Glomerular visceral epithelial cell (primary cell): Measurements from ENCODE around the gene DDR2.
"Not testable (repeated sequence)": the region's sequence is repeated elsewhere in the genome, so short reads cannot be mapped to it uniquely, and the experiment has no call there.

ENCODE experiments used
- DNase-seq: peaks from one replicate; pipeline ENCODE4 v3.0.0-alpha.2; 2016; ENCODE audit errors: extremely low spot score

Gene DDR2

DNA sequence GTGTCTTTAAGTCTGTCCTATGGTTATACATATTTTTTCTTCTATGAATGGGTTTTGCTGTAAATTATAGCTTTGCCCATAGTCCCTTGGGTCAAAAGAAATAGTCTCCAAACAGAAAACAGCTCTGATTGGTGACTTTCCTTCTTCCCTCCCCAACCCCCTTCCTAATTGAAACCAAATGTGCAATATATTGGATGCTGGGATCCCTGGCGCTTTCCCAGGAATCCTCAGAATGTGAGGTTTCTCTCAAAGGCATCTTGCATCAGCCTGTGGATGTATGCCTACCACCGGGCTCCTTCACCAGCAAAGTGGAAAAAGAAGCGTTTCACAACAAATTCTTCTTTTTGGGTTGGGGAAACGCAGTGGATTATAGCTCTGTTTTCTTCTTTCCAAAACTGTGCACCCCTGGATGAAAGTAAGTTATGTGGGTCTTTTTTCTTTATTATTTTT is at the start of gene DDR2:
TSS of gene DDR2 (plus strand) at position 248 of the 450 bp plus-strand sequence. CDS start 86,600 bp downstream, outside the sequence.
- no peak for DNase-seq

- not testable (repeated sequence) for DNase-seq
Measured at GRCh38 chr1:162582901-162583300, 49.4 kb upstream of the DDR2 start.

DNA sequence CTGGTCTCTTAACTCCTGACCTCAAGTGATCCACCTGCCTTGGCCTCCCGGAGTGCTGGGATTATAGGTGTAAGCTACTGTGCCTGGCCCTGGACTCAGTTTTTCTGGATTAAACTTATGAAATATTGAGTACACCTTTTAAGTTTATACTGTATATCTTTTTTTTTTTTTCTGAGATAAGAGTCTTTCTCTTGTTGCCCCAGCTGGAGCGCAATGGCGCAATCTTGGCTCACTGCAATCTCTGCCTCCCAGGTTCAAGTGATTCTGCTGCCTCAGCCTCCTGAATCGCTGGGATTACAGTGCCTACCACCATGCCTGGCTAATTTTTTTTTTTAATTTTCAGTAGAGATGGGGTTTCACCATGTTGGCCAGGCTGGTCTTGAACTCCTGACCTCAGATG is 47.2 kb upstream of the DDR2 start:
- DNase-seq, result not testable (repeated sequence)

DNA sequence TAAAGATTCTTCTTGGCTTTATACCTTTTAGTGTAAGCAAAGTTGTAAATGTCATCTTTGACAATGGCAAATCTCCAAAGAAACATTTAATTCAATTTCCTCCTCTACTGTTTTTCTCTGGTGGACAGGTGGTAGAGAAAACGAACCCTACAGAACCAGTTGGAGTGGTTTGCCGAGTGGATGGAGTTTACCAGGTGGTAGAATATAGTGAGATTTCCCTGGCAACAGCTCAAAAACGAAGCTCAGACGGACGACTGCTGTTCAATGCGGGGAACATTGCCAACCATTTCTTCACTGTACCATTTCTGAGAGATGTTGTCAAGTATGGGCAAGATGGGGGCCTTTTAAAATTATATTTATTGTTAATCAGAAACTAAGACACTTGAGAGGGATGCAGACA is 44.9 kb upstream of the DDR2 start:
- DNase-seq, result no peak

DNA sequence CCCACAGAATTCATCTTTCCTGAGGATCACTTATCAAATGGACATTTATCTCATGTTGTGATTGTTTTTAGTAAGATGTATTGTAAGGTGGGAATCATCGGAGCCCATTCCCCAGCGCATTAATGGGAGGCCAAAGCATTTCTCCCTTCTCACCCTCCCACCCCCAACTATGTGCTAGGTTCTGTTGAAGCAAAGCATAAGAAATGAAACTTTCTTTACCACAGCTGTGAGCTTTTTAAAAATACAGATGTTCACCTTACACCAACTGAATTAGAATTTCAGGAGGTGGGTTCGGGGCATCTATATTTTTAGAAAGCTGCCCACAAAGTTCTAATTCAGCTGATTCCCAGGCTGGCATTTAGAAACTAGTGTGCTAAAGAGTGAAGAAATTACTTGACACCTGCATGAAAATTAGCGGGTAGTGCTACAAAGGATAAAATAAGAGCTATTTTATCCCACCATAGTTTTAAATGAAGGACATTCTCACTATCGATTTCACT is 44.5 kb upstream of the DDR2 start:
- DNase-seq, result no peak

DNA sequence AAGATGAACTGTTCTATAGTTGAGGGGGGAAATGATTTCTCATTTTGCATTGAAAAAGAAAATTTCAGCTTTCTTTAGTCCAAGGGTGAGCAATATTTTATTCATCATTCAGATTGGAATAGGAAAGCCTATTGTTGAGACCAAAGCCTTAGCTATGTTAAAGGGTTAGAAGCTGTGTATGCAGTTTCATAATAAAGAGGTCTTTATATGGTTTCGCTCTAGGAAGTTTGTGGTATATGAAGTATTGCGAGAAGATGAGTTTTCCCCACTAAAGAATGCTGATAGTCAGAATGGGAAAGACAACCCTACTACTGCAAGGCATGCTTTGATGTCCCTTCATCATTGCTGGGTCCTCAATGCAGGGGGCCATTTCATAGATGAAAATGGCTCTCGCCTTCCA is 42.2 kb upstream of the DDR2 start:
- DNase-seq, result no peak

DNA sequence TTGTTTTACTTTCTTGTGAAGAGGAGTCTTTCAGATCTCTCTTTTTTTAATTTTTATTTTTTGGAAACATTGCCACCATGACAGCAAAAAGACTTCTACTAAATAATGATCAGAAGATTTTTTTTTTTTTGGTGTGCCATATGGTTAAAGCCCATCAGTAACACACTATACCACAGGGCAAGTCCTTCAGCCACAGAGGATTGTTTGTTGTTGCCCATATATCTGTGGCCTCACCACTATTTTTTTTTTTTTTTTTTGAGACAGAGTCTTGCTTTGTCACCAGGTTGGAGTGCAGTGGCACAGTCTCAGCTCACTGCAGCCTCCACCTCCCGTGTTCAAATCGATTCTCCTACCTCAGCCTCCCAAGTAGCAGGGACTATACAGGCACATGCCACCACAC is 41.6 kb upstream of the DDR2 start:
- DNase-seq, result no peak

GRCh38 chr1:162596514-162597170 is 35.6 kb upstream of the DDR2 start:
- no peak for DNase-seq

GRCh38 chr1:162599451-162599850 is 32.8 kb upstream of the DDR2 start:
- DNase-seq, result no peak

GRCh38 chr1:162603117-162603516 is 29.1 kb upstream of the DDR2 start:
- DNase-seq, result not testable (repeated sequence)

GRCh38 chr1:162605225-162605927 is 26.9 kb upstream of the DDR2 start:
- DNase-seq, result peak; percentile 52

DNA sequence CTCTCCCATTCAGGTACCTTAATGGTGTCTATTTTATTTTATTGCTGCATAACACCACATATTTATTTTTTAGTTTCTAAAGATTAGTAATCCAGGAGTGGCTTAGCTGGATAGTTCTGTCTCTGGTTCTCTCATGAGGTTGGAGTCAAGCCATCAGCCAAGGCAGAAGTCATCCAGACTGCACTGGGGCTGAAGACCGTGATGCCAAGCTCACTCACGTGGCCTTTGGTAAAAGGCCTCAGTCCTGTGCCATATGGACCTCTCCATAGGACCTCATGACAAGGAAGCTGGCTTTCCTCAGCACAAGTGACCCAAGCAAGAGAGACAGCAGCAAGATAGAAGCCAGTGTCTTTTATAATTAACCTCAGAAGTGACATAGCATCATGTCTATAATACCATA is 23.0 kb upstream of the DDR2 start:
- DNase-seq, result no peak

- no peak for DNase-seq
Measured at GRCh38 chr1:162612606-162613400, 19.5 kb upstream of the DDR2 start.

DNA sequence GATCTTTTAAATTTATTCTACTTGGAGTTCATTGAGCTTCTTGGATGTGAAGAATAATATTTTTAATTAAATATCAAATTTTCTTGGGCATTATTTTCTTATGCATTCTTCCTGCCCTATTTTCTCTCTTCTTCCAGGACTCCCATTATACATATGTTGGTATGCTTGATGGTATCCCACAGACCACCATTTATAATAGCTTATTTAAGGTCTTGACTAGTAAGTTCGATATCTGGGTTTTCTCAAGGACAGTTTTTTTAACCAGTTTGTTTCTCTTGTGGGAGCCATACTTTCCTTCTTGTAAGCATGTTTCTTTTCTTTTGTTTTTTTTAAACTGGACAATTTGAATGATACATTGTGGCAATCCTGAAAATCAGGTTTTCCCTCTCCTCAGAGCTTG is 15.4 kb upstream of the DDR2 start:
- no peak for DNase-seq

GRCh38 chr1:162617513-162617912 is 14.8 kb upstream of the DDR2 start:
- no peak for DNase-seq

DNA sequence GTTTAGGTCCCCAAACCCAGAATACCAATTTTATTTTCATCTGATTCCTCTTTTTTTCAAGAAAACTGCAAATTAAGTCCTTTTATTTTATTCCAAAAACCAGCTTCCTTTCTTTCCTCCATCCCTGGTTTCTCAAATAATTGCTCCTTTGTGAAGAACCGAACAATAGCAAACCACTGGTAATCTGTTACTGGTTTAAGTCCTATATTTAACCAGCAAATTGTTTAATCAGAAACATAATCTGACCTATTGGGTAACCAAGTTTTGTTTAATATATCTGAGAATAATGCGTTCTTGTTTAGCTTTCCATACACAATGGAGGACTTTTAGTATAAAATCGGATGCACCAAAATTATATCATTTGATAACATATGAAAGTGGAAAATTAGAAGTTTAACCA is 13.2 kb upstream of the DDR2 start:
- no peak for DNase-seq

DNA sequence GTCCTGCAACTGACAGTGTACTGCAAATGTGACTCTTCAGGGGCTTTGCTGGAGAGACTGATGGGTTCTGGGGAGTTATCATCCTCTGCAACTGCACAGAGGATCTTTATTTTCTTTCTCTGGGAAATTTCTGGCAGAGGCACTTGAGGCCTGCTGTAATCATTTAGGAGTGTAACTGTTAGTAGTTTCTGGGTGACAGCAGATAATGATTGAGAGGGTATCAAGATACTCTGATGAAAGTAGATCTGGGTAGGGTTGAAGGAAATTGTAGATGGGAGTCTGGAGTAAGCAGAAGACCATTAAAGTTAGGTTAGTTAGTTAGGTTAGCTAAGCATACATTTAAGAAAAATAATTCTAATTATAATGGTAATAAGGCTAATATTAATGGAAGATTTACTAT is 11.0 kb upstream of the DDR2 start:
- DNase-seq, result no peak

DNA sequence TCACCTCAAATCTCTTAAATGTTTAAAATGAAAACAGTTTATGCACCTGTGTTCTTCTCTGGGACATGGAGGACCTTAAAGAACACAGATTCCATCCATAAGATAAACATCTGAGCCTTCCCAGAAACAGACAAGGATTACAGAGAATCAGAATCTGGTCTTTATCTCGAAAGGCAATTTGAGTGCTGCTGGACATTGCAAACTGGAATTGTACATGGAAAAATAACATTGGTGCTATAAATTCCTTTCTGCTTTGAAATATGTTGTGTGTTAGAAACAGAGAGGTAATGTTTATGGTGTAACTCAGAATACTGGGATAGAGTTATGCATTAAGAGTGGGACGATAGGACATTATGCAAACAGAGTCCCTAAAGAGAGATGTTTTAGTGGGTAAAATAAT is 6.6 kb upstream of the DDR2 start:
- no peak for DNase-seq

GRCh38 chr1:162626094-162626493 is 6.2 kb upstream of the DDR2 start:
- DNase-seq, result no peak

GRCh38 chr1:162626761-162627160 is 5.5 kb upstream of the DDR2 start:
- DNase-seq, result no peak

- DNase-seq, result no peak
Measured at GRCh38 chr1:162627662-162628296, 4.5 kb upstream of the DDR2 start.

DNA sequence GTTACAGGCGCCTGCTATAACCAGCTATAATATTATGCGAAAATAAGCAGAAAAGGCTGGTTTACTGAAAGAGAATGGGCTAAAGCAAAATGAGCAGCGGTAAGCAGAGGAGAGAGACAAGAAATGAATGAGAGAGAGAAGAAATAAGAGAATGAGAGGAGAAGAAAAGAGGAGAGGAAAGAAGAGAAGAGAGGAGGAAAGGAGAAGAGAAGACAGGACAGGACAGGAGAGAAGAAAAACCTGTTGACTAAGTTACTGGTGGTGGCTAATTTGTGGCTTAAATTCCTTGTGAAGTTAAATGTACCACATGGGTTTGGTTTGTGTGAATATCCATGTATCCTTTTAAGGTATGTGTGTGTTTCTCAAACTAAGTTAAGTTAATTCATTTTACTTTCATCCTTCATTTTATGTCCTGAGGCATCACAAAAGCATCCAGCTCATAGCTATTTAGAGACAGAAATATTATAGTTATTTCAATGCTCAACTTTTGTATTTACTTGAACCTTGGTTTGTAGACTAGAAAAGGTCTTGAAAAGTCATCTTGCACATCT is 3.1 kb upstream of the DDR2 start:
- DNase-seq, result no peak
